IMR-90 (cell line): ENCODE measurements around the gene FGF12. TPM values are rescaled to one million over a fixed set of nuclear protein-coding genes. Genes with fewer than 3 reads are reported as not detected.

Experiments
- ATAC-seq: fragments of 200-7000 bp; cut with Tn5 transposase; 2 replicates; pipeline ENCODE4 v1.9.1; 2020; ENCODE audit warnings: low read depth, mild to moderate bottlenecking, moderate library complexity
- BruUV-seq: library from RNA; stranded (reverse); fragments of 400-500 nt; replicated peaks from 2 replicates; lab custom pipeline; 2021; lab: Mats Ljungman, UMichigan
- CTCF ChIA-PET: fragments of 300-600 bp; formaldehyde crosslinking; extraction: SDS; loops from one replicate; lab custom pipeline; 2021; ENCODE audit warnings: antibody characterized with exemption; lab: Yijun Ruan, JAX
- POLR2A ChIA-PET: fragments of 300-600 bp; sonication (Branson Sonifier 250); formaldehyde crosslinking; loops from one replicate; lab custom pipeline; 2022; ENCODE audit warnings: antibody characterized with exemption; ENCODE audit not compliant: unreplicated experiment; lab: Charles Lee
- DNase-seq: peaks from one replicate; pipeline ENCODE4 v3.0.0; 2013
- H2AFZ ChIP-seq: replicated peaks from 2 replicates; pipeline ENCODE3; 2013; ENCODE audit warnings: low read length, mild to moderate bottlenecking; ENCODE audit not compliant: poor library complexity
- H2AK5ac ChIP-seq: 2 replicates; pipeline ENCODE4 v1.6.1; 2013; ENCODE audit warnings: low read depth, low read length, inconsistent platforms
- H2AK9ac ChIP-seq: replicated peaks from 2 replicates; pipeline ENCODE3; 2013; ENCODE audit warnings: mild to moderate bottlenecking, low read depth, low read length, moderate library complexity; ENCODE audit not compliant: poor library complexity
- H2BK120ac ChIP-seq: 2 replicates; pipeline ENCODE4 v1.6.1; 2013; ENCODE audit warnings: low read depth, low read length, inconsistent platforms
- H2BK15ac ChIP-seq: 3 replicates; pipeline ENCODE4 v1.6.1; 2013; ENCODE audit warnings: low read depth, low read length, inconsistent platforms
- H2BK20ac ChIP-seq: 2 replicates; pipeline ENCODE4 v1.6.1; 2013; ENCODE audit warnings: low read depth, mild to moderate bottlenecking, inconsistent platforms, low read length, moderate library complexity
- H2BK5ac ChIP-seq: 2 replicates; pipeline ENCODE4 v1.6.1; 2013; ENCODE audit warnings: mild to moderate bottlenecking, low read depth, low read length, inconsistent platforms; ENCODE audit not compliant: poor library complexity, severe bottlenecking
- H3K14ac ChIP-seq: replicated peaks from 2 replicates; pipeline ENCODE4 v1.6.1; 2013; ENCODE audit warnings: low read depth, low read length, inconsistent platforms
- H3K18ac ChIP-seq: 2 replicates; pipeline ENCODE4 v1.6.1; 2013; ENCODE audit warnings: low read depth, low read length, control low read depth
- H3K23ac ChIP-seq: 2 replicates; pipeline ENCODE4 v1.6.1; 2013; ENCODE audit warnings: low read depth, low read length, inconsistent platforms
- H3K27ac ChIP-seq: 2 replicates; pipeline ENCODE4 v1.5.1; 2013; ENCODE audit warnings: mild to moderate bottlenecking, control low read depth, low read length; ENCODE audit not compliant: insufficient read depth
- H3K27me3 ChIP-seq: 2 replicates; pipeline ENCODE4 v1.6.1; 2013; ENCODE audit warnings: low read length; ENCODE audit not compliant: control insufficient read depth, insufficient read depth
- H3K36me3 ChIP-seq: 2 replicates; pipeline ENCODE4 v1.6.1; 2013; ENCODE audit warnings: low read length, mixed read lengths; ENCODE audit not compliant: control insufficient read depth, insufficient read depth
- H3K4ac ChIP-seq: 2 replicates; pipeline ENCODE4 v1.6.1; 2013; ENCODE audit warnings: low read depth, low read length, inconsistent platforms
- H3K4me1 ChIP-seq: 2 replicates; pipeline ENCODE4 v1.6.1; 2013; ENCODE audit warnings: low read length, mixed read lengths; ENCODE audit not compliant: control insufficient read depth, insufficient read depth
- H3K4me2 ChIP-seq: 2 replicates; pipeline ENCODE4 v1.6.1; 2013; ENCODE audit warnings: low read depth, mild to moderate bottlenecking, control low read depth, low read length, moderate library complexity
- H3K4me3 ChIP-seq: 2 replicates; pipeline ENCODE4 v1.5.1; 2013; ENCODE audit warnings: low read depth, mild to moderate bottlenecking, control low read depth, low read length, moderate library complexity; ENCODE audit not compliant: insufficient read depth
- H3K56ac ChIP-seq: 2 replicates; pipeline ENCODE4 v1.6.1; 2013; ENCODE audit warnings: low read length, inconsistent platforms; ENCODE audit not compliant: insufficient read depth; ENCODE audit errors: extremely low read depth
- H3K79me1 ChIP-seq, 2 experiments: 2 replicates each; pipeline ENCODE4 v1.6.1; 2013; ENCODE audit warnings: low read length in 2 of 2, inconsistent platforms in 1 of 2, low read depth in 1 of 2
- H3K9ac ChIP-seq: 2 replicates; pipeline ENCODE4 v1.6.1; 2013; ENCODE audit warnings: low read depth, low read length, control low read depth
- H3K9me1 ChIP-seq: 2 replicates; pipeline ENCODE4 v1.6.1; 2013; ENCODE audit warnings: low read length, inconsistent platforms; ENCODE audit not compliant: insufficient read depth
- H3K9me3 ChIP-seq: 2 replicates; pipeline ENCODE4 v1.6.1; 2013; ENCODE audit warnings: low read length; ENCODE audit not compliant: control insufficient read depth, insufficient read depth
- H4K20me1 ChIP-seq: 2 replicates; pipeline ENCODE4 v1.6.1; 2013; ENCODE audit warnings: low read length, inconsistent platforms; ENCODE audit not compliant: insufficient read depth
- H4K5ac ChIP-seq: 2 replicates; pipeline ENCODE4 v1.6.1; 2013; ENCODE audit warnings: mild to moderate bottlenecking, low read depth, low read length, control low read depth
- H4K8ac ChIP-seq, 2 experiments: 2 replicates each; pipeline ENCODE4 v1.6.1; 2013; ENCODE audit warnings: low read depth in 2 of 2, low read length in 2 of 2, control low read depth in 1 of 2, inconsistent platforms in 1 of 2
- H4K91ac ChIP-seq: 2 replicates; pipeline ENCODE4 v1.6.1; 2013; ENCODE audit warnings: low read depth, low read length, inconsistent platforms; ENCODE audit not compliant: insufficient read depth
- CEBPB ChIP-seq: IDR thresholded peaks from 2 replicates; pipeline ENCODE4 v1.6.1; 2012; ENCODE audit warnings: low read depth, low read length, improper control_type of control experiment
- CTCF ChIP-seq: conservative IDR thresholded peaks from 2 replicates; pipeline ENCODE4 v1.5.1; 2012; ENCODE audit warnings: mild to moderate bottlenecking, low read depth, low read length, improper control_type of control experiment
- FOS ChIP-seq: fragments of 150-350 bp; IDR thresholded peaks from 2 replicates; pipeline ENCODE4 v1.6.1; 2016; ENCODE audit warnings: low read depth, low read length
- MXI1 ChIP-seq: IDR thresholded peaks from 2 replicates; pipeline ENCODE4 v1.6.1; 2012; ENCODE audit warnings: low read depth, mild to moderate bottlenecking, low read length, moderate library complexity, borderline replicate concordance
- RAD21 ChIP-seq: IDR thresholded peaks from 2 replicates; pipeline ENCODE4 v1.6.1; 2012; ENCODE audit warnings: low read length, improper control_type of control experiment
- WGBS, 2 experiments: methylation state at CpG; one replicate each; pipeline versions ENCODE4 v1.1.5 to v1.1.7; 2013; ENCODE audit warnings: missing lambda C conversion rate in 2 of 2; ENCODE audit not compliant: insufficient read length in 1 of 2; ENCODE audit errors: extremely low coverage in 2 of 2; 5-methylcytosine and 5-hydroxymethylcytosine counted together
- dilution Hi-C: fragments of 300-500 bp; cut with HindIII; formaldehyde crosslinking; loops from one replicate; pipeline ENCODE4 v1.14.3; 2018; ENCODE audit warnings: low sequenced_read_pairs; ENCODE audit not compliant: unreplicated experiment
- in situ Hi-C: fragments of 300-500 bp; cut with MboI; formaldehyde crosslinking; loops from 3 replicates; pipeline ENCODE4 v1.14.3; 2019; ENCODE audit warnings: low sequenced_read_pairs, inconsistent platforms, mixed read lengths
- intact Hi-C: fragments of 100-400 bp; cut with micrococcal nuclease; formaldehyde crosslinking; loops from 2 replicates; pipeline ENCODE4 v1.10.0; 2022
- polyA plus RNA-seq, 3 experiments: library from polyadenylated mRNA; depleted of rRNA; stranded (reverse); fragments of >200 nt; gene quantifications; 2 replicates each; pipeline ENCODE4 v1.2.3, GENCODE V29; 2012; ENCODE audit warnings: low replicate concordance in 1 of 3
- total RNA-seq: library from RNA; depleted of rRNA; stranded (reverse); fragments of >200 nt; gene quantifications from 2 replicates; pipeline ENCODE4 v1.2.3, GENCODE V29; 2012

FGF12 gene
- total and polyA plus RNA-seq, 2 of the 4 experiments (the other 2 are of a cell fraction), result not detected

- Histone ChIP-seq H3K4me1 (no peaks in the 10 kb centered on the region), H3K23ac (no peak overlapping the region), H2BK120ac (no peak overlapping the region), H3K9ac (no peak overlapping the region), H3K9me3 (peaks cover 3% of the 10 kb centered on the region; the same call in 1 of the 2 replicates), H4K20me1 (no peaks in the 10 kb centered on the region), H3K56ac (no peak overlapping the region), H2AFZ (no peak overlapping the region), H3K18ac (no peak overlapping the region), H2AK9ac (no peak overlapping the region), H3K27me3 (no peaks in the 10 kb centered on the region), H2BK15ac (no peak overlapping the region), H2AK5ac (no peak overlapping the region), H2BK5ac (no peak overlapping the region), H3K4me2 (no peak overlapping the region), H4K5ac (no peak overlapping the region), H2BK20ac (no peak overlapping the region), H4K8ac (no peak overlapping the region), H3K14ac (no peak overlapping the region), H3K4ac (no peak overlapping the region), H3K9me1 (no peaks in the 10 kb centered on the region), H3K4me3 (no peak overlapping the region), H3K79me1 (no peaks in the 10 kb centered on the region), H3K27ac (no peak overlapping the region), H4K91ac (no peak overlapping the region), H3K36me3 (no peaks in the 10 kb centered on the region)
- BruUV-seq, result no TSS peak
- no peak for ATAC-seq
- POLR2A ChIA-PET, result no interaction called here
- no CpG with 5 or more reads among the region's 1 CpG for WGBS, 2 experiments
- dilution Hi-C loops (no loop called here), in situ Hi-C loops (no loop called here), intact Hi-C loops (no loop called here)
- CTCF ChIA-PET, result no interaction called here
- no peak for DNase-seq
- TF ChIP-seq FOS (no peak), MXI1 (no peak), CTCF (no peak), CEBPB (no peak), RAD21 (no peak)
These were observed 363.0 kb downstream of the FGF12 start for GRCh38 chr3:192364316-192364715.
